CD4-positive, alpha-beta T cell (primary cell): Measurements from ENCODE around the gene FGD5. TPM values are rescaled to one million over a fixed set of nuclear protein-coding genes. Genes with fewer than 3 reads are reported as not detected.

ENCODE experiments used
- ATAC-seq: fragments of 200-7000 bp; cut with Tn5 transposase; one replicate; pipeline ENCODE4 v1.10.0; 2022; ENCODE audit warnings: mild to moderate bottlenecking; ENCODE audit not compliant: poor library complexity
- CTCF ChIA-PET: fragments of 350-600 bp; sonication (Branson Sonifier 250); formaldehyde crosslinking; loops from one replicate; lab custom pipeline; 2021; ENCODE audit warnings: antibody characterized with exemption, inconsistent platforms; lab: Charles Lee
- POLR2A ChIA-PET: fragments of 350-600 bp; sonication (Branson Sonifier 250); formaldehyde crosslinking; loops from one replicate; lab custom pipeline; 2021; ENCODE audit warnings: antibody characterized with exemption, inconsistent platforms; lab: Charles Lee
- DNase-seq, 14 experiments: peaks; one replicate each; pipeline ENCODE4 v3.0.0-alpha.2; 2013 to 2020; ENCODE audit warnings: mixed read lengths in 2 of 14
- H3K27ac ChIP-seq, 2 donors: one replicate each; pipeline versions ENCODE4 v1.5.1 to v1.7.0; 2013; ENCODE audit warnings: low read length in 2 of 2, low read depth in 1 of 2, mild to moderate bottlenecking in 1 of 2
- H3K27me3 ChIP-seq, 2 experiments: 1 replicate in 1 of 2; 2 replicates in 1 of 2; pipeline versions ENCODE4 v1.6.1 to v1.7.0; 2013; ENCODE audit warnings: low read length in 2 of 2, control low read depth in 1 of 2, mild to moderate bottlenecking in 1 of 2, moderate library complexity in 1 of 2; ENCODE audit not compliant: insufficient read depth in 2 of 2, control insufficient read depth in 1 of 2
- H3K36me3 ChIP-seq: one replicate; pipeline ENCODE4 v1.6.1; 2013; ENCODE audit warnings: low read length, control low read depth; ENCODE audit not compliant: insufficient read depth
- H3K4me1 ChIP-seq: one replicate; pipeline ENCODE4 v1.6.1; 2013; ENCODE audit warnings: low read length, control low read depth; ENCODE audit not compliant: insufficient read depth
- H3K4me3 ChIP-seq: one replicate; pipeline ENCODE4 v1.5.1; 2013; ENCODE audit warnings: mild to moderate bottlenecking, low read length, moderate library complexity
- H3K9me3 ChIP-seq, 2 experiments: 1 replicate in 1 of 2; 2 replicates in 1 of 2; pipeline versions ENCODE4 v1.6.1 to v1.7.0; 2013; ENCODE audit warnings: low read length in 2 of 2, mild to moderate bottlenecking in 2 of 2, control low read depth in 1 of 2, moderate library complexity in 1 of 2; ENCODE audit not compliant: control insufficient read depth in 1 of 2, insufficient read depth in 1 of 2
- H3K27ac Mint-ChIP-seq: one replicate; pipeline ENCODE4 v1.8.0; 2020; ENCODE audit warnings: mixed read lengths
- H3K27me3 Mint-ChIP-seq: one replicate; pipeline ENCODE4 v1.8.0; 2021; ENCODE audit warnings: mixed read lengths
- H3K36me3 Mint-ChIP-seq: one replicate; pipeline ENCODE4 v1.8.0; 2021; ENCODE audit warnings: low read depth, mixed read lengths
- H3K4me1 Mint-ChIP-seq: one replicate; pipeline ENCODE4 v1.8.0; 2021; ENCODE audit warnings: low read depth, mixed read lengths
- H3K4me3 Mint-ChIP-seq: one replicate; pipeline ENCODE4 v1.8.0; 2020; ENCODE audit warnings: mild to moderate bottlenecking, mixed read lengths
- H3K9me3 Mint-ChIP-seq: one replicate; pipeline ENCODE4 v1.8.0; 2020; ENCODE audit warnings: mixed read lengths
- CTCF ChIP-seq: fragments of 200-600 bp; IDR thresholded peaks from one replicate; pipeline ENCODE4 v1.8.0; 2022; ENCODE audit warnings: antibody characterized with exemption, mild to moderate bottlenecking
- intact Hi-C, 2 experiments: fragments of 100-400 bp; cut with DNase I in 1 of 2; cut with micrococcal nuclease in 1 of 2; formaldehyde crosslinking; loops; one replicate each; pipeline versions ENCODE4 v1.15.1 to v1.9.0; 2023 to 2025; cut with DNase I, micrococcal nuclease
- total RNA-seq, 174 experiments: library from RNA in 2 of 174; stranded (reverse) in 2 of 174; gene quantifications; one replicate each; pipeline ENCODE4 v1.2.3 and lab custom pipeline; 2021 to 2026

The FGD5 gene
- total RNA-seq, 2 experiments from 2014 or later: not detected

- CTCF ChIA-PET: no interaction called here
- peaks cover 64% of the 10 kb centered on the region for H3K4me1 Mint-ChIP-seq
- intact Hi-C loops: loop anchor here (5.0 to 10.0 kb wide), 8 partner anchors 149 to 911 kb away; partner anchors contain the start of genes BTD (in 1 of the 2), CCDC174 (in 1 of the 2), CHCHD4 (in 1 of the 2) and EAF1 (in 1 of the 2)
These were observed 127.5 kb downstream of the FGD5 start for GRCh38 chr3:14946236-14946635.

GRCh38 chr3:14946739-14947099 lies 128.0 kb downstream of the FGD5 start:
- Histone ChIP-seq H3K4me3 (peak overlapping the region; percentile 96), H3K9me3 (no peaks in the 10 kb centered on the region), H3K27me3 (no peaks in the 10 kb centered on the region), H3K4me1 (peaks cover 19% of the 10 kb centered on the region), H3K27ac (peak overlapping the region; percentile 84 to 97), H3K36me3 (peaks cover 31% of the 10 kb centered on the region)
- Mint-ChIP-seq H3K27ac (peak overlapping the region; percentile 95), H3K4me3 (peak overlapping the region; percentile 94), H3K9me3 (no peaks in the 10 kb centered on the region), H3K27me3 (no peaks in the 10 kb centered on the region), H3K4me1 (peaks cover 64% of the 10 kb centered on the region), H3K36me3 (peaks cover 46% of the 10 kb centered on the region)
- ATAC-seq: no peak
- no peak for TF ChIP-seq CTCF
- intact Hi-C loops: loop anchor here (1.0 to 10.0 kb wide), 9 partner anchors 148 to 911 kb away; partner anchors contain the start of genes CCDC174 (in 2 of the 2), BTD (in 1 of the 2), CHCHD4 (in 1 of the 2) and EAF1 (in 1 of the 2)
- CTCF ChIA-PET: no interaction called here
- no peak for DNase-seq
- POLR2A ChIA-PET: interaction anchor here (0.8 to 2.7 kb wide), 12 partner anchors 7 to 1056 kb away, joined by 3 to 40 read pairs (median 8); partner anchors contain the start of genes CAPN7, CCDC174, LSM3 and MRPS25

More at GRCh38 chr3:14946236-14946635, 127.5 kb downstream of the FGD5 start:
- peak overlapping the region; percentile 96 for H3K4me3 ChIP-seq
- H3K9me3 ChIP-seq: no peaks in the 10 kb centered on the region
- H3K27ac ChIP-seq: peak overlapping the region in 1 of 2 donors; percentile 97
- no peak for TF ChIP-seq CTCF
- no peak for DNase-seq
- Mint-ChIP-seq H3K27me3 (no peaks in the 10 kb centered on the region), H3K4me3 (peak overlapping the region; percentile 94), H3K36me3 (peaks cover 46% of the 10 kb centered on the region), H3K27ac (peak overlapping the region; percentile 95), H3K9me3 (no peaks in the 10 kb centered on the region)
- peaks cover 31% of the 10 kb centered on the region for H3K36me3 ChIP-seq
- no peak for ATAC-seq
- POLR2A ChIA-PET: interaction anchor here (1.2 to 2.7 kb wide), 8 partner anchors 9 to 1055 kb away, joined by 3 to 40 read pairs (median 8); partner anchors contain the start of genes CAPN7, CCDC174, MRPS25 and RBSN
- peaks cover 19% of the 10 kb centered on the region for H3K4me1 ChIP-seq
- no peaks in the 10 kb centered on the region for H3K27me3 ChIP-seq

GRCh38 chr3:14947100-14947885 lies 128.5 kb downstream of the FGD5 start, which contains the start of gene NR2C2:
TSS of gene NR2C2 (plus strand) at chr3:14947583. CDS start at chr3:15003915, 56,332 bp downstream.
- intact Hi-C loops: loop anchor here (1.0 to 10.0 kb wide), 9 partner anchors 148 to 910 kb away; partner anchors contain the start of genes CCDC174 (in 2 of the 2), BTD (in 1 of the 2), CHCHD4 (in 1 of the 2) and EAF1 (in 1 of the 2)
- TF ChIP-seq CTCF: no peak
- Histone ChIP-seq H3K4me1 (peaks cover 25% of the 10 kb centered on the region), H3K4me3 (peak within 1 kb of the TSS; percentile 96), H3K27ac (peak within 1 kb of the TSS; percentile 98 to 99), H3K9me3 (no peaks in the 10 kb centered on the region), H3K27me3 (no peaks in the 10 kb centered on the region), H3K36me3 (peaks cover 31% of the 10 kb centered on the region)
- ChIA-PET POLR2A (interaction anchor here (0.8 to 2.7 kb wide), 12 partner anchors 8 to 1056 kb away, joined by 3 to 40 read pairs (median 8); partner anchors contain the start of genes CAPN7, CCDC174, LSM3 and MRPS25), CTCF (no interaction called here)
- no peaks in the 10 kb centered on the region for H3K27me3 Mint-ChIP-seq
- H3K4me3 Mint-ChIP-seq: peak within 1 kb of the TSS; percentile 98
- peaks cover 63% of the 10 kb centered on the region for H3K4me1 Mint-ChIP-seq
- peak within 1 kb of the TSS; percentile 98 for H3K27ac Mint-ChIP-seq
- ATAC-seq: peak; percentile 60
- H3K36me3 Mint-ChIP-seq: peaks cover 46% of the 10 kb centered on the region
- peak; percentile 80 to 95 (median 88) for DNase-seq
- H3K9me3 Mint-ChIP-seq: no peaks in the 10 kb centered on the region
